Liver (tissue), 9 donors: Measurements from ENCODE around the gene TDRD7. TPM values are rescaled to one million over a fixed set of nuclear protein-coding genes. Genes with fewer than 3 reads are reported as not detected.

Experiments
- DNase-seq: peaks from one replicate; pipeline ENCODE4 v3.0.0-alpha.2; 2017; ENCODE audit warnings: low spot score
- H3K27ac ChIP-seq, 2 donors: one replicate each; pipeline ENCODE4 v1.7.0; 2013; ENCODE audit warnings: inconsistent platforms in 2 of 2, low read length in 2 of 2, control low read depth in 1 of 2, low read depth in 1 of 2, mild to moderate bottlenecking in 1 of 2
- H3K27me3 ChIP-seq, 4 donors: one replicate each; pipeline versions ENCODE4 v1.6.1 to v1.7.0; 2013; ENCODE audit warnings: low read length in 3 of 4, inconsistent platforms in 1 of 4, mild to moderate bottlenecking in 1 of 4, moderate library complexity in 1 of 4; ENCODE audit not compliant: control insufficient read depth in 4 of 4, insufficient read depth in 4 of 4
- H3K36me3 ChIP-seq, 4 donors: one replicate each; pipeline versions ENCODE4 v1.6.1 to v1.7.0; 2013; ENCODE audit warnings: low read length in 3 of 4, mild to moderate bottlenecking in 3 of 4, low read depth in 1 of 4, moderate library complexity in 1 of 4; ENCODE audit not compliant: control insufficient read depth in 4 of 4, insufficient read depth in 3 of 4
- H3K4me1 ChIP-seq, 4 donors: one replicate each; pipeline versions ENCODE4 v1.6.1 to v1.7.0; 2013; ENCODE audit warnings: low read length in 3 of 4, mild to moderate bottlenecking in 3 of 4, moderate library complexity in 1 of 4; ENCODE audit not compliant: control insufficient read depth in 4 of 4, insufficient read depth in 4 of 4
- H3K4me3 ChIP-seq, 3 donors: one replicate each; pipeline versions ENCODE4 v1.6.1 to v1.7.0; 2013; ENCODE audit warnings: low read length in 3 of 3, control low read depth in 1 of 3, low read depth in 1 of 3, mild to moderate bottlenecking in 1 of 3
- H3K9ac ChIP-seq, 2 donors: one replicate each; pipeline ENCODE4 v1.7.0; 2013; ENCODE audit warnings: low read length in 2 of 2, mild to moderate bottlenecking in 2 of 2, moderate library complexity in 2 of 2, control low read depth in 1 of 2, low read depth in 1 of 2
- H3K9me3 ChIP-seq, 4 donors: one replicate each; pipeline versions ENCODE4 v1.6.1 to v1.7.0; 2013; ENCODE audit warnings: low read length in 3 of 4; ENCODE audit not compliant: control insufficient read depth in 4 of 4
- ATF3 ChIP-seq: IDR thresholded peaks from 2 replicates; pipeline ENCODE4 v1.6.1; 2016; ENCODE audit warnings: antibody characterized with exemption
- CTCF ChIP-seq: fragments of 150-350 bp; IDR thresholded peaks from 2 replicates; pipeline ENCODE4 v1.5.1; 2017; ENCODE audit warnings: improper control_type of control experiment, low read depth, low read length; ENCODE audit not compliant: missing input control
- EGR1 ChIP-seq, 2 donors: IDR thresholded peaks; 2 replicates each; pipeline ENCODE4 v1.6.1; 2016 to 2018; ENCODE audit warnings: antibody characterized with exemption in 2 of 2, low read depth in 2 of 2
- FOXA1 ChIP-seq: IDR thresholded peaks from 2 replicates; pipeline ENCODE4 v1.6.1; 2016; ENCODE audit warnings: antibody characterized with exemption
- FOXA2 ChIP-seq: IDR thresholded peaks from 2 replicates; pipeline ENCODE4 v1.6.1; 2016; ENCODE audit warnings: antibody characterized with exemption
- GABPA ChIP-seq, 2 donors: IDR thresholded peaks in 1 of 2; conservative IDR thresholded peaks in 1 of 2; 2 replicates each; pipeline ENCODE4 v1.6.1; 2016; ENCODE audit warnings: antibody characterized with exemption in 2 of 2, mild to moderate bottlenecking in 1 of 2, moderate library complexity in 1 of 2
- HNF4A ChIP-seq, 2 donors: conservative IDR thresholded peaks; 2 replicates each; pipeline ENCODE4 v1.6.1; 2016; ENCODE audit warnings: antibody characterized with exemption in 2 of 2, mild to moderate bottlenecking in 2 of 2
- HNF4G ChIP-seq: IDR thresholded peaks from 2 replicates; pipeline ENCODE4 v1.6.1; 2016; ENCODE audit warnings: antibody characterized with exemption
- JUND ChIP-seq, 2 donors: IDR thresholded peaks; 2 replicates each; pipeline ENCODE4 v1.6.1; 2016; ENCODE audit warnings: antibody characterized with exemption in 2 of 2
- MAX ChIP-seq: IDR thresholded peaks from 2 replicates; pipeline ENCODE4 v1.6.1; 2016; ENCODE audit warnings: antibody characterized with exemption
- NR2F2 ChIP-seq: IDR thresholded peaks from 2 replicates; pipeline ENCODE4 v1.6.1; 2016; ENCODE audit warnings: antibody characterized with exemption
- RAD21 ChIP-seq, 2 donors: IDR thresholded peaks; 2 replicates each; pipeline ENCODE4 v1.6.1; 2016; ENCODE audit warnings: antibody characterized with exemption in 2 of 2, mild to moderate bottlenecking in 2 of 2
- SP1 ChIP-seq: IDR thresholded peaks from 2 replicates; pipeline ENCODE4 v1.6.1; 2018; ENCODE audit warnings: antibody characterized with exemption, mild to moderate bottlenecking
- TAF1 ChIP-seq: conservative IDR thresholded peaks from 2 replicates; pipeline ENCODE4 v1.6.1; 2016; ENCODE audit warnings: antibody characterized with exemption, mild to moderate bottlenecking
- YY1 ChIP-seq: IDR thresholded peaks from 2 replicates; pipeline ENCODE4 v1.6.1; 2016; ENCODE audit warnings: antibody characterized with exemption, mild to moderate bottlenecking
- ZBTB33 ChIP-seq: IDR thresholded peaks from 2 replicates; pipeline ENCODE4 v1.6.1; 2016; ENCODE audit warnings: antibody characterized with exemption
- WGBS: extraction: QIAGEN DNeasy Blood & Tissue Kit; methylation state at CpG from one replicate; pipeline ENCODE4 v1.1.7; 2013; 5-methylcytosine and 5-hydroxymethylcytosine counted together
- polyA plus RNA-seq, 2 donors: library from polyadenylated mRNA; stranded (reverse) in 1 of 2; unstranded in 1 of 2; fragments of 200-250 nt in 1 of 2; fragments of >200 nt in 1 of 2; fragmentation: Nextera tagmentation in 1 of 2; extraction: Ambion mirVana in 1 of 2; gene quantifications; one replicate each; pipeline versions ENCODE4 v1.2.1 to v1.2.3, GENCODE V29; 2013 to 2015
- total RNA-seq, 2 donors: library from RNA; depleted of rRNA; stranded (reverse); fragments of >200 nt; gene quantifications; one replicate each; pipeline ENCODE4 v1.2.3, GENCODE V29; 2014
- donor health status: healthy.
- donor health status: healthy.
- donor health status: healthy.
- donor health status: healthy.
- donor health status: healthy.

The TDRD7 gene
- total and polyA plus RNA-seq, 4 donors, result 3.6 to 6.9 (median 5.4) TPM

- no peaks in the 10 kb centered on the region for H3K36me3 ChIP-seq
- H3K4me3 ChIP-seq, result no peak overlapping the region
- no peaks in the 10 kb centered on the region for H3K9me3 ChIP-seq
- no peak overlapping the region for H3K9ac ChIP-seq
- 91% methylated on average over 5 of the region's 5 CpGs for WGBS
- H3K4me1 ChIP-seq, result no peaks in the 10 kb centered on the region
- TF ChIP-seq YY1 (no peak), HNF4G (no peak), RAD21 (IDR thresholded peaks at IDR 0.05) (no peak), ATF3 (no peak), JUND (IDR thresholded peaks at IDR 0.05) (no peak), FOXA2 (no peak), GABPA (IDR thresholded peaks at IDR 0.05 in 1 of 2, conservative IDR thresholded peaks at IDR 0.05 in 1 of 2) (no peak)
- no peak overlapping the region for H3K27ac ChIP-seq
- DNase-seq, result no peak
- H3K27me3 ChIP-seq, result no peaks in the 10 kb centered on the region
Measured at GRCh38 chr9:97535771-97536170, 123.9 kb downstream of the TDRD7 start.

- DNase-seq, result no peak
- Histone ChIP-seq H3K27me3 (no peaks in the 10 kb centered on the region), H3K27ac (no peak overlapping the region), H3K4me3 (no peak overlapping the region), H3K36me3 (no peaks in the 10 kb centered on the region), H3K9ac (no peak overlapping the region), H3K9me3 (no peaks in the 10 kb centered on the region), H3K4me1 (no peaks in the 10 kb centered on the region)
- TF ChIP-seq EGR1 (IDR thresholded peaks at IDR 0.05; ENCODE audit: low read depth in 2 of 2), result no peak
- no peak for TF ChIP-seq TAF1
- TF ChIP-seq CTCF, result no peak
- 92% methylated on average over 9 of the region's 9 CpGs for WGBS
Measured at GRCh38 chr9:97536480-97536879, 124.6 kb downstream of the TDRD7 start.

- 92% methylated on average over 1 of the region's 1 CpG for WGBS
- DNase-seq, result no peak
- Histone ChIP-seq H3K4me1 (no peaks in the 10 kb centered on the region), H3K27ac (no peak overlapping the region), H3K36me3 (peaks cover 0 to 4% (median 0%) of the 10 kb centered on the region in 4 donors), H3K9ac (no peak overlapping the region), H3K27me3 (no peaks in the 10 kb centered on the region), H3K4me3 (no peak overlapping the region), H3K9me3 (no peaks in the 10 kb centered on the region)
- TF ChIP-seq RAD21 (IDR thresholded peaks at IDR 0.05), result no peak
Measured at GRCh38 chr9:97543561-97543960, 131.7 kb downstream of the TDRD7 start.

GRCh38 chr9:97545486-97545885, 133.6 kb downstream of the TDRD7 start:
- Histone ChIP-seq H3K9me3 (peaks cover 0 to 2% (median 0%) of the 10 kb centered on the region in 4 donors), H3K27ac (no peak overlapping the region), H3K9ac (no peak overlapping the region), H3K36me3 (peaks cover 0 to 4% (median 0%) of the 10 kb centered on the region in 4 donors), H3K27me3 (no peaks in the 10 kb centered on the region), H3K4me1 (no peaks in the 10 kb centered on the region), H3K4me3 (no peak overlapping the region)
- DNase-seq, result no peak
- no peak for TF ChIP-seq ATF3
- TF ChIP-seq TAF1, result no peak
- TF ChIP-seq JUND (IDR thresholded peaks at IDR 0.05), result no peak
- TF ChIP-seq SP1, result no peak
- TF ChIP-seq FOXA1, result no peak
- no peak for TF ChIP-seq RAD21 (IDR thresholded peaks at IDR 0.05)
- no peak for TF ChIP-seq ZBTB33
- no peak for TF ChIP-seq HNF4G
- TF ChIP-seq MAX, result no peak
- no peak for TF ChIP-seq GABPA (IDR thresholded peaks at IDR 0.05 in 1 of 2, conservative IDR thresholded peaks at IDR 0.05 in 1 of 2)
- TF ChIP-seq HNF4A (conservative IDR thresholded peaks at IDR 0.05), result no peak
- no peak for TF ChIP-seq YY1
- no peak for TF ChIP-seq NR2F2
- no peak for TF ChIP-seq FOXA2
- 84% methylated on average over 8 of the region's 8 CpGs for WGBS
